T-helper 17 cell (primary cell): ENCODE results near the gene TREM1. TPM values are rescaled to one million over a fixed set of nuclear protein-coding genes. Genes with fewer than 3 reads are reported as not detected.

ENCODE experiments used
- ATAC-seq: fragments of 150-1000 bp; cut with Tn5 transposase; 2 replicates; pipeline ENCODE4 v1.10.0; 2021; ENCODE audit warnings: mild to moderate bottlenecking, moderate library complexity
- DNase-seq, 3 donors: peaks; one replicate each; pipeline versions ENCODE4 v3.0.0 to v3.0.0-alpha.2; 2020 to 2021
- H3K9me3 ChIP-seq: one replicate; pipeline ENCODE4 v1.7.0; 2013; ENCODE audit warnings: low read length, mild to moderate bottlenecking; ENCODE audit not compliant: control insufficient read depth, poor library complexity, severe bottlenecking
- H3K27ac Mint-ChIP-seq: one replicate; pipeline ENCODE4 v1.8.0; 2022; ENCODE audit warnings: mild to moderate bottlenecking, moderate library complexity, mixed read lengths
- H3K27me3 Mint-ChIP-seq: one replicate; pipeline ENCODE4 v1.8.0; 2022; ENCODE audit warnings: mixed read lengths
- H3K36me3 Mint-ChIP-seq: one replicate; pipeline ENCODE4 v1.8.0; 2022; ENCODE audit warnings: low read depth, mixed read lengths
- H3K4me1 Mint-ChIP-seq: one replicate; pipeline ENCODE4 v1.8.0; 2022; ENCODE audit warnings: mild to moderate bottlenecking, mixed read lengths
- H3K4me3 Mint-ChIP-seq: one replicate; pipeline ENCODE4 v1.8.0; 2022; ENCODE audit warnings: mild to moderate bottlenecking, moderate library complexity, mixed read lengths
- total RNA-seq, 4 donors: library from RNA in 2 of 4; stranded (reverse) in 2 of 4; gene quantifications; one replicate each; pipeline ENCODE4 v1.2.3 and lab custom pipeline; 2022 to 2026

TREM1 gene
- total RNA-seq = 10 to 100 TPM in 1 of 2 donors, 1 to 10 TPM in 1; 4.1 to 17.6 TPM
- total RNA-seq (lab: John Stamatoyannopoulos, UW) = 0 reads per million in 2 donors

- Mint-ChIP-seq H3K4me3 (no peak within 1 kb of the TSS), H3K36me3 (no peaks in the 10 kb centered on the region), H3K4me1 (peaks cover 4% of the 10 kb centered on the region), H3K27me3 (peaks cover 36% of the 10 kb centered on the region), H3K27ac (no peak within 1 kb of the TSS)
- no peaks in the 10 kb centered on the region for H3K9me3 ChIP-seq
- DNase-seq (no peak), ATAC-seq (peak; percentile 14)
These were observed at the start of gene TREM1 for GRCh38 chr6:41286544-41287346. Gene TREM1, minus strand, starts transcription at chr6:41286682. Its CDS starts 27 bp downstream, at chr6:41286655.

DNA sequence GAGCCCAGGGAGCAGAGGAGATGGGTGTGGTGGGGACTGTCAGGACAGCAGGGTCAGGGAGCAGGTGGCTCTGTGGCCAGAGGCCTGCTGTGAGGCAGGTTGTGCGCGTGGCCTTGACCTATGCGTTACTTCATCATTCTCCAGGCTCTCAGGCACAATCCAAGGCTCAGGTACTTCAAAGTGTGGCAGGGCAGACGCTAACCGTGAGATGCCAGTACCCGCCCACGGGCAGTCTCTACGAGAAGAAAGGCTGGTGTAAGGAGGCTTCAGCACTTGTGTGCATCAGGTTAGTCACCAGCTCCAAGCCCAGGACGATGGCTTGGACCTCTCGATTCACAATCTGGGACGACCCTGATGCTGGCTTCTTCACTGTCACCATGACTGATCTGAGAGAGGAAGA is 49.5 kb upstream of the TREM1 start:
- H3K27me3 Mint-ChIP-seq = peaks cover 14% of the 10 kb centered on the region
- H3K4me3 Mint-ChIP-seq = no peak overlapping the region
- H3K4me1 Mint-ChIP-seq = peaks cover 21% of the 10 kb centered on the region
- ATAC-seq (no peak), DNase-seq (no peak)
- peak overlapping the region; percentile 24 for H3K27ac Mint-ChIP-seq
- peaks cover 4% of the 10 kb centered on the region for H3K36me3 Mint-ChIP-seq
- no peaks in the 10 kb centered on the region for H3K9me3 ChIP-seq

DNA sequence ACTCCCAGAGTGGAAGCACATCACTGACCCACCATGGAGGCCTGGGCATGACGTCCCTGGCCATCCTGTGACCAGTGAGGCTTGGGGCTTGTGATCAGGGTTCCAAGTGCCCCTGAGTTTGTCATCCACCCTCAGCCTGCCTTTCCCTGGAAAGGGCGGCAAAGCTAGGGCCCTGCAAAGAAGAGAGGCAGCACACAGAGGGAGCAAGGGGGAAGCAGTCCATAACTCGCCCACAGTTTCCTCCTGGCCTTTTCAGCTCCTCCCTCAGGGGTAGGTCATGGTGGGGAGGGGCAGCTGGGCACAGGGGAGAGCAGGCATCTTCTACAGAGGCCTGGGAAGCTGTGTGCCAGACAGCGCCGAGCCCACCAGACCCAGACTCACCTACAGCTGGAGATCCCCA is 48.8 kb upstream of the TREM1 start, which contains the start of gene NCR2:
TSS of gene NCR2 (plus strand) at position 313 of the 400 bp plus-strand sequence. CDS start 269 bp downstream, outside the sequence.
- peak within 1 kb of the TSS; percentile 86 for H3K27ac Mint-ChIP-seq
- peaks cover 14% of the 10 kb centered on the region for H3K27me3 Mint-ChIP-seq
- no peak for DNase-seq
- H3K4me1 Mint-ChIP-seq = peaks cover 21% of the 10 kb centered on the region
- H3K4me3 Mint-ChIP-seq = no peak within 1 kb of the TSS
- no peak for ATAC-seq
- H3K9me3 ChIP-seq = no peaks in the 10 kb centered on the region
- peaks cover 4% of the 10 kb centered on the region for H3K36me3 Mint-ChIP-seq

DNA sequence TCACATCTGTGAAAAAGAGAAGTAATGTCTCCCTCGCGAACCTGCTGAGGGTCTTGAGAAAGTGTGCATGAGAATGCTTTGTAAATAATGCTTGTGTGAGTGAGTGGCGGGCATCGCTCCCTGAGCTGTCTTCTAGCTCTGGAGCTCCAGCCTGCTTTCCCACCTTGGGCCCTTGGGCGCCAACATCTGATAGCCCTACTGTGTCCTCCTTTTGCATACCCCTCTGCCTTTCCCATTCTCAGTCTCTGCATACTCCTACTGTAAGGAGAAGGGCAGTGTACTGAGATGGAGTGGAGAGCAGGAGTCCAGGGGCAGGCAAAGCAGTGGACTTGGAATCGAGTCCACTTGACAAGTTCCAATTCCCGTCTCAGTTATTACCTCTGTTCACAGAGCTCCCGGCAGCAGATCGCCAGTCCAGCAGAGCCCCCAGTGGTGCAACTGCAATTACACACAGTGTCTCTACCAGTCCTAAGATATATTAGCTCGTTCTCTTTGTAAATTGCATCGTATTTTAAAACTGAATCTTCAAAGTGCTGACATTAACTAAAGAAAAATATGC is 48.1 kb upstream of the TREM1 start:
- peaks cover 4% of the 10 kb centered on the region for H3K36me3 Mint-ChIP-seq
- DNase-seq (no peak), ATAC-seq (no peak)
- H3K27me3 Mint-ChIP-seq = peaks cover 14% of the 10 kb centered on the region
- no peak overlapping the region for H3K4me3 Mint-ChIP-seq
- no peaks in the 10 kb centered on the region for H3K9me3 ChIP-seq
- H3K4me1 Mint-ChIP-seq = peaks cover 21% of the 10 kb centered on the region
- H3K27ac Mint-ChIP-seq = peak overlapping the region; percentile 86

- H3K36me3 Mint-ChIP-seq = peaks cover 4% of the 10 kb centered on the region
- peaks cover 21% of the 10 kb centered on the region for H3K4me1 Mint-ChIP-seq
- no peak for ATAC-seq
- peak overlapping the region; percentile 86 for H3K27ac Mint-ChIP-seq
- H3K9me3 ChIP-seq = no peaks in the 10 kb centered on the region
- no peak overlapping the region for H3K4me3 Mint-ChIP-seq
- peaks cover 20% of the 10 kb centered on the region for H3K27me3 Mint-ChIP-seq
- DNase-seq = no peak
These were observed 46.6 kb upstream of the TREM1 start for GRCh38 chr6:41332842-41333736.

DNA sequence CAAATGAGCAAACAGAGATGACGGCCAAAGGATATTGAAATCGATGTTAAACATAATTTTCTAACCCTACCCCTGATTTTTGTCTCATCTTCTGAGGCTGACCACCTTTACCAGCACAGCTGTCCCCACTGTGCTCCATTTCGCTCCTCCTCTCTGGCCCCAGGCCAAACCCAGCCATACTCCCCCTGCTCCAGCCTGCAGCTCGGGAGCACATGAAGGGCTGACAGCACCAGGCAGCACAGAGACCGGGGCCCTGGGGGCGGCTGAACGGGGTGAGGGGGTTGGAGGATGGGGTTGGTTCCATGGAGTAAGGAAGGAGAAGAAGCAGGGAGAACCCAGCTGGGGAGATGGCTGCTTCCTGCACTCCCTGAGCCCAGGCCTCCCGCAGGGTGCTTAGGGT is 45.8 kb upstream of the TREM1 start:
- Mint-ChIP-seq H3K27ac (no peak overlapping the region), H3K4me1 (peaks cover 21% of the 10 kb centered on the region), H3K36me3 (peaks cover 4% of the 10 kb centered on the region), H3K27me3 (peaks cover 27% of the 10 kb centered on the region), H3K4me3 (no peak overlapping the region)
- ATAC-seq = no peak
- H3K9me3 ChIP-seq = no peaks in the 10 kb centered on the region
- no peak for DNase-seq

- H3K36me3 Mint-ChIP-seq = peaks cover 4% of the 10 kb centered on the region
- H3K27ac Mint-ChIP-seq = no peak overlapping the region
- no peaks in the 10 kb centered on the region for H3K9me3 ChIP-seq
- no peak for ATAC-seq
- H3K4me1 Mint-ChIP-seq = peaks cover 20% of the 10 kb centered on the region
- peaks cover 31% of the 10 kb centered on the region for H3K27me3 Mint-ChIP-seq
- no peak overlapping the region for H3K4me3 Mint-ChIP-seq
- DNase-seq = no peak
These were observed 45.1 kb upstream of the TREM1 start for GRCh38 chr6:41331401-41332150.

DNA sequence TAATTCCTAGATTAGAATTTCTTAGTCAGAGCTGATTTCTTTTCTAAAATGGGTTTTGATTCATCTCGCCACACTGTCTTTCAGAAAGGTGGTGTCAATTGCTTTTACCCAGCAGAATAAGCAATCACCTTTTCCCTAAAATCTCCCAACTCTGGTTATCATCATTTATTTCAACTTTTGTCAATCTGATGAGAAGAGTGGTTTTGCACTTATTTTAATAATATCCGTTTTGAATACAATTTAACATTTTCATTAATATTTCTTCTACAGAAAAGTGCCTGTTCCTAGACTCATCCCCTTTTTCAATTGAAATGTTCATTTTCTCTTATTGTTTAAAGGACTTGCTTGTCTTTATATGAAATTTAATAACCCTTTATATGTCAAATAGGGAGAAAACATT is 40.7 kb upstream of the TREM1 start:
- H3K27me3 Mint-ChIP-seq = peaks cover 35% of the 10 kb centered on the region
- ATAC-seq = no peak

DNA sequence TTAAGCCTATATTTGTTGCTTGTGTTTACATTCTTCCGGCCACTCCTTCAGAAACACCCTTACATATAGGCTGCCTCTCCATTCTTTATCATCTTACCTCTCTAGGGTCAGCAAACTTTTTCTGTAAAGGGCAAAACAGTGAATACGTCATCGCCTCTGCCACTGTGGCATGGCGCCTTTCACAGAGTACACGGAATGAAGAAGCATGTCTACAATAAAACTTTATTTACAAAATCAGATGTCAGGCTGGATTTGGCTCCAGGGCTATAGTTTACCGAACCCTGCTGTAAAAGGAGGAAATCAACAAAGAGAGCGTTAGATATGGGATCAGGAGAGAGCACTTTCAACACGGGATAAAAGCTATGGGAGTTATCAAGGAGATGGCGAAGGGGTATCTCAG is 39.6 kb upstream of the TREM1 start:
- H3K4me3 Mint-ChIP-seq = no peak overlapping the region
- DNase-seq = no peak
- ATAC-seq = no peak
- H3K9me3 ChIP-seq = no peaks in the 10 kb centered on the region
- no peak overlapping the region for H3K27ac Mint-ChIP-seq
- peaks cover 30% of the 10 kb centered on the region for H3K27me3 Mint-ChIP-seq
- H3K4me1 Mint-ChIP-seq = peaks cover 2% of the 10 kb centered on the region
- H3K36me3 Mint-ChIP-seq = peaks cover 5% of the 10 kb centered on the region

More for the DNA sequence above, 40.7 kb upstream of the TREM1 start:
- peaks cover 5% of the 10 kb centered on the region for H3K4me1 Mint-ChIP-seq
- H3K9me3 ChIP-seq = no peaks in the 10 kb centered on the region
- H3K36me3 Mint-ChIP-seq = peaks cover 8% of the 10 kb centered on the region
- no peak overlapping the region for H3K27ac Mint-ChIP-seq
- H3K4me3 Mint-ChIP-seq = no peak overlapping the region
- no peak for DNase-seq

DNA sequence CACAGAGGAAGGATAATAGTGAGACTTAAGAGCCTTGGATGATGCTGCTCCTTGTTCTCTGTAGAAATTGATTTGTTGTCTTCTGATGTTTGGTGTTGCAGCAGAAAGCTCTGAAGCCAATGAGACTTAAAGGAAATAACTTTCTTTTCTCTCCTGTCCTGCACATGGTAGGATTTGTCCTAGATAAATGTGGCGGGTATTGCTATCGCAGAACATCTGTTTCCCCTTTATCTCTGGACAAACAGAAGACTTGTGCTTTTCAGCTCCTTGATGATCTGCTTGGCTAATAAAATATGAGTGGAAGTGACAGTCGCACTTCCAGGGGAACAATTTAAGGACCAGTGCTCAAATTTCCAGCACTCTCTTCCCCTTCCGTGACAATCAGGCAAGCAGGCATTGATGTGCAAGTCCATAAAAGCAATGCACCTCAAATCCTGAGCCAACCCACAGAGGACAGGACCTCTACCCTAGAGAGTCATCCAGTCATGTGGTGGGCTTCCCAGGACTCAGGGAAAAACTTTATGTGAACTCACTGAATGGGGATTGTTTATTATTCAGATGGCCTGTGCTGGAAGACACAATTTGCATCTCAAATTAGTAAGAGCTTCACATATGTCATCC is 39.1 kb upstream of the TREM1 start:
- Mint-ChIP-seq H3K4me3 (no peak overlapping the region), H3K36me3 (peaks cover 5% of the 10 kb centered on the region), H3K27me3 (peaks cover 30% of the 10 kb centered on the region), H3K27ac (no peak overlapping the region), H3K4me1 (peaks cover 2% of the 10 kb centered on the region)
- H3K9me3 ChIP-seq = no peaks in the 10 kb centered on the region
- no peak for ATAC-seq
- DNase-seq = no peak

DNA sequence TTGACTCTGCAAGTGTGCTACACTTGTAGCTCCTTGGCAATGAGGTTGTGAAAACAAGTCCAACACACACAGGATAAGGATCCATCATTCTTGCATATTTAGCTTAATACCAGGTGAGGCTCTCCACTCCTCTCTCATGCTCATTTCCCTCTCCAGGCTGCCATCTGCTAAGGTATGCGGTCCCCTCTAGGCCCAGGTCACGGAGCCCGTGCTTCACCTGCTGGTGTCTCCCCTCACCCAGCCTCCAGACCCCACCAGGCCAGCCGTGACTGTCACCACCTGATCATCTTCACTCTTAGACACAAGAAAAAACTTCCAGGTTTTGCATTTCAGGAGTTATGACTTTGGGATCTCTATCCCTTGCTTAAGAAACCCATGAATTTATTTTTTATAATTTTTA is 34.7 kb upstream of the TREM1 start:
- no peak for DNase-seq
- peaks cover 22% of the 10 kb centered on the region for H3K27me3 Mint-ChIP-seq
- no peak for ATAC-seq
- peaks cover 2% of the 10 kb centered on the region for H3K36me3 Mint-ChIP-seq
- no peak overlapping the region for H3K27ac Mint-ChIP-seq
- H3K4me3 Mint-ChIP-seq = no peak overlapping the region
- peaks cover 9% of the 10 kb centered on the region for H3K4me1 Mint-ChIP-seq
- H3K9me3 ChIP-seq = no peaks in the 10 kb centered on the region
